AML-193 (cell line): ENCODE results near the gene VAMP2.
A peak's percentile ranks its signal among the peaks of the same experiment; 100 is the strongest.

Experiments
- DNase-seq, 2 experiments: peaks; one replicate each; lab custom pipeline; 2025; lab: John Stamatoyannopoulos, UW

VAMP2 gene

GRCh38 chr17:8122924-8123694 is 39.6 kb downstream of the VAMP2 start:
- no peak for DNase-seq

GRCh38 chr17:8122422-8122923 is 40.3 kb downstream of the VAMP2 start:
- no peak for DNase-seq

GRCh38 chr17:8121681-8122421 is 40.9 kb downstream of the VAMP2 start:
- no peak for DNase-seq

- no peak for DNase-seq
These were observed 41.4 kb downstream of the VAMP2 start for GRCh38 chr17:8121407-8121680.

- DNase-seq = no peak
These were observed 42.0 kb downstream of the VAMP2 start for GRCh38 chr17:8120520-8121406.

- DNase-seq = peak; percentile 28 to 44
These were observed 42.9 kb downstream of the VAMP2 start for GRCh38 chr17:8119581-8120519.

- peak; percentile 38 to 47 for DNase-seq
These were observed 43.8 kb downstream of the VAMP2 start for GRCh38 chr17:8118769-8119580.

- no peak for DNase-seq
These were observed 44.6 kb downstream of the VAMP2 start, which contains the start of gene ALOXE3 for GRCh38 chr17:8117980-8118768. Gene ALOXE3 (minus strand): TSS chr17:8118514. CDS start chr17:8117990, 524 bp downstream.

- DNase-seq = no peak
These were observed 45.3 kb downstream of the VAMP2 start for GRCh38 chr17:8117367-8117979.

GRCh38 chr17:8116776-8117175 is 46.0 kb downstream of the VAMP2 start:
- no peak for DNase-seq

GRCh38 chr17:8110907-8111306 is 51.8 kb downstream of the VAMP2 start:
- DNase-seq = no peak

GRCh38 chr17:8110456-8110804 is 52.3 kb downstream of the VAMP2 start:
- no peak for DNase-seq

GRCh38 chr17:8109661-8110455 is 52.9 kb downstream of the VAMP2 start:
- DNase-seq = no peak
